Measurements from ENCODE around the gene ZNF578. TPM values are rescaled to one million over a fixed set of nuclear protein-coding genes. Genes with fewer than 3 reads are reported as not detected.

The ZNF578 gene
- 3.4 and 3.8 TPM in 2 replicates for total RNA-seq
- polyA plus RNA-seq, result 2.6 and 3.1 TPM in 2 replicates

DNA sequence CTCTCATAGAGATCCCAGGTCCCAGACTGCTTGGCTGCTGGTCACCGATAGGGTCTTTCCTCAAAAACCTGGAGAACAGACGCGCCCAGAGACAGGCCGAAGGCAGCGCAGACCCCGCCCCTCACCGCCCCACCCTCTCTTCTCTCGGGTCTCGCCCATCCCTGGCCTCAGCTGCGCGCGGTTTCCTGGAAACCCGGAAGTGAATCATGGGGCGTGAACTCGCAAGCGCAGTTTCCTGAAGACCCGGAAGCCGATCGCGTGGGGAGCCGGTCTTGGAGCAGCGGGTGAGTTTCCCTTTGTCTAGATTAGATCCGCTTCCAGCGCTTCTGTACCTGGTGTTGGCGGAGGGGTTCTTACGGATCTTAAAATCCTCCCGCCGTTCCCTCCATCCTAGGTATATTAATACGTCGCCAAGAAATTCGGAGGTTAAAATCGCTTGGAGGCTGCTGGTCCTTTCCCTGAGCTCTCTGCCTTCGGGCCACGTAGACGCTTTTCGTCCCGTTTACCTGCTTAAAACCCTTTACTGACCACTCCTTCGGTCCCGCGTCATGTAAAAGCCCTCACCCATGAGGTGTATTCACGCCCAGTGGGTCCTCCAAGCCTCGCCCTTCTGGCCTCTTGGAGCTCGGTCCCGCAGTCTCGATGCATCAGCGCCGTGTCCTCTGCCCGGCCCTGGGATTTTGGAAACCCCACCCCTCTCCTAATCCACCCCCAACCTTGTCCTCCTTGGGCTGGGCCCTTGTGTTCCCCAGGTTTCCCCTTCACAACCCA, at the start of gene ZNF578:
ZNF578 (plus strand) TSS at position 230 of the 771 bp plus-strand sequence. CDS start 48,293 bp downstream, outside the sequence.
- H3K9me3 ChIP-seq (ENCODE audit: low read depth), result no peaks in the 10 kb centered on the region
- peak; percentile 81 to 92 for DNase-seq (ENCODE audit: low read depth in 1 of 2, low spot score in 1 of 2)
- no peaks in the 10 kb centered on the region for H3K27me3 ChIP-seq
- no peaks in the 10 kb centered on the region for H3K36me3 ChIP-seq
- no peak within 1 kb of the TSS for H3K27ac ChIP-seq
- H3K4me1 ChIP-seq (ENCODE audit: low read depth), result no peaks in the 10 kb centered on the region
- TF ChIP-seq, protein P1, sequence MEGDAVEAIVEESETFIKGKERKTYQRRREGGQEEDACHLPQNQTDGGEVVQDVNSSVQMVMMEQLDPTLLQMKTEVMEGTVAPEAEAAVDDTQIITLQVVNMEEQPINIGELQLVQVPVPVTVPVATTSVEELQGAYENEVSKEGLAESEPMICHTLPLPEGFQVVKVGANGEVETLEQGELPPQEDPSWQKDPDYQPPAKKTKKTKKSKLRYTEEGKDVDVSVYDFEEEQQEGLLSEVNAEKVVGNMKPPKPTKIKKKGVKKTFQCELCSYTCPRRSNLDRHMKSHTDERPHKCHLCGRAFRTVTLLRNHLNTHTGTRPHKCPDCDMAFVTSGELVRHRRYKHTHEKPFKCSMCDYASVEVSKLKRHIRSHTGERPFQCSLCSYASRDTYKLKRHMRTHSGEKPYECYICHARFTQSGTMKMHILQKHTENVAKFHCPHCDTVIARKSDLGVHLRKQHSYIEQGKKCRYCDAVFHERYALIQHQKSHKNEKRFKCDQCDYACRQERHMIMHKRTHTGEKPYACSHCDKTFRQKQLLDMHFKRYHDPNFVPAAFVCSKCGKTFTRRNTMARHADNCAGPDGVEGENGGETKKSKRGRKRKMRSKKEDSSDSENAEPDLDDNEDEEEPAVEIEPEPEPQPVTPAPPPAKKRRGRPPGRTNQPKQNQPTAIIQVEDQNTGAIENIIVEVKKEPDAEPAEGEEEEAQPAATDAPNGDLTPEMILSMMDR (IDR thresholded peaks at IDR 0.05; ENCODE audit: low read depth, low read length), result no peak
- peak within 1 kb of the TSS; percentile 53 for H3K4me3 ChIP-seq

DNA sequence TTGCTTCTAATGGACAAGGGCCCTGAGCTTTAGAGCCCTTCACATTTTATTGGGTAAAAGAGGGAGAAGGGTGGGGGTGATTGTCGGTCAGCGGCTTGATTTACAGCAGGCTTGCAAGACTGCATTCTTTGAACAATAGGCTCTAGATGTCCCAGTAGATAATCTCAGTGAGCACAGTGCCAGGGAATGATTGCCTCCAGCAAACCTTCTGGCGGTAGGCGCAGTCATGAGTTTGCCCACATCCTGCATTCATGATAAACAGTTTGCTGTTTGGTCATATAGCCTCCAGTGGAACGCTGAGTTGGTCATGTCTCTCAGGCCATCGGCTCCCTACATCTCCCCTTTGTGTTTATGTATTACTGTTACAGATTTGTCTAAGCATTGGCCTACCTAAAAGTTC, 43.1 kb upstream of the ZNF578 start:
- H3K36me3 ChIP-seq, result peaks cover 25% of the 10 kb centered on the region
- TF ChIP-seq, protein P1 (IDR thresholded peaks at IDR 0.05; ENCODE audit: low read depth, low read length), result no peak
- DNase-seq (ENCODE audit: low read depth in 1 of 2, low spot score in 1 of 2), result no peak
- no peaks in the 10 kb centered on the region for H3K4me1 ChIP-seq (ENCODE audit: low read depth)
- H3K27ac ChIP-seq, result no peak overlapping the region
- no peaks in the 10 kb centered on the region for H3K9me3 ChIP-seq (ENCODE audit: low read depth)
- no peak overlapping the region for H3K4me3 ChIP-seq
- H3K27me3 ChIP-seq, result no peaks in the 10 kb centered on the region

DNA sequence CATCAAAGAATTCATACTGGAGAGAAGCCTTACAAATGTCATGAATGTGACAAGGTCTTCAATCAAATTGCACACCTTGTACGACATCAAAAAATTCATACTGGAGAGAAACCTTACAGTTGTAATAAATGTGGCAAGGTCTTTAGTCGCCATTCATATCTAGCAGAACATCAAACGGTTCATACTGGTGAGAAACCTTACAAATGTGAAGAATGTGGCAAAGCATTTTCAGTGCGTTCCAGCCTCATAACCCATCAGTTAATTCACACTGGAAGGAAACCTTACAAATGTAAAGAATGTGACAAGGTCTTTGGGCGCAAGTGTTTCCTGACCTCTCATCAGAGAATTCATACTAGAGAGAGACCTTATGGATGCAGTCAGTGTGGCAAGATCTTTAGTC, 37.6 kb upstream of the ZNF578 start:
- H3K27ac ChIP-seq, result no peak overlapping the region
- H3K36me3 ChIP-seq, result peaks cover 5% of the 10 kb centered on the region
- H3K27me3 ChIP-seq, result no peaks in the 10 kb centered on the region
- H3K4me3 ChIP-seq, result no peak overlapping the region
- DNase-seq (ENCODE audit: low read depth in 1 of 2, low spot score in 1 of 2), result no peak
- no peaks in the 10 kb centered on the region for H3K4me1 ChIP-seq (ENCODE audit: low read depth)
- H3K9me3 ChIP-seq (ENCODE audit: low read depth), result no peaks in the 10 kb centered on the region
- TF ChIP-seq, protein P1 (IDR thresholded peaks at IDR 0.05; ENCODE audit: low read depth, low read length), result no peak

DNA sequence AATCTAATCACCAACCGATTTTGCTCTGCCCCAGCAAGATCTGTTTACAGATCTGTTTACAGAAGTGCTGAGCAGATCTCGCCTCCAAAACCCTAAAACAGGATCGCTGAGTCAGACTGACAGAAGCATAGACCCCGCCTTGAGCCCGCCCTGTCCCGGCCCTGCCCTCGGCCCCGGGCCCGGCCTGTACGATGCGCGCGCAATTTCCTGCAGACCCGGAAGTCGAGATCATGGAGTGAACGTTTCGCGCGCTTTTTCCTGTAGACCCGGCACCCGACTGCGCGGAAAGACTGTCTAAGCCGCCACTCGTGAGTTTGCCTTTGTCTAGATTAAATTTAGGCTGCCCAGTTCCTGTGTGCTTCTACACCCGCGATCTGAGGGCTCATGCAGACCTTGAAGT, 24.4 kb upstream of the ZNF578 start, which contains the start of gene ZNF534:
ZNF534 (plus strand) TSS at position 212 of the 400 bp plus-strand sequence. CDS start 2,327 bp downstream, outside the sequence.
- Histone ChIP-seq H3K4me3 (no peak within 1 kb of the TSS), H3K36me3 (no peaks in the 10 kb centered on the region), H3K9me3 (ENCODE audit: low read depth) (no peaks in the 10 kb centered on the region), H3K27ac (no peak within 1 kb of the TSS), H3K4me1 (ENCODE audit: low read depth) (no peaks in the 10 kb centered on the region), H3K27me3 (no peaks in the 10 kb centered on the region)
- TF ChIP-seq, protein P1 (IDR thresholded peaks at IDR 0.05; ENCODE audit: low read depth, low read length), result no peak
- no peak for DNase-seq (ENCODE audit: low read depth in 1 of 2, low spot score in 1 of 2)

DNA sequence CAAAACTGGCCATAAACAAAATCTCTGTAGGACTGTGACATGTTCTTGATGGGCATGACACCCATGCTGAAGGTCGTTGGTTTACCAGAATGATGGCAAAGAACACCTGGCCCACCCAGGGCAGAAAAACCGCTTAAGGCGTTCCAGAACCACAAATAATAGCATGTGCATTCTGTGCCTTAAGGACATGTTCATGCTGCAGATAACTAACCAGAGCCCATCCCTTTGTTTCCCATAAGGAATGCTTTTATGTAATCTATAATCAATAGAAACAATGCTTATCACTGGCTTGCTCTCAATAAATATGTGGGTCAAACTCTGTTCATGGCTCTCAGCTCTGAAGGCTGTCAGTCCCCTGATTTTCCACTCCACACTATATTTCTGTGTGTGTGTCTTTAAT, 11.2 kb upstream of the ZNF578 start:
- Histone ChIP-seq H3K9me3 (ENCODE audit: low read depth) (no peaks in the 10 kb centered on the region), H3K27ac (no peak overlapping the region), H3K27me3 (no peaks in the 10 kb centered on the region), H3K36me3 (no peaks in the 10 kb centered on the region), H3K4me3 (no peak overlapping the region), H3K4me1 (ENCODE audit: low read depth) (no peaks in the 10 kb centered on the region)
- DNase-seq (ENCODE audit: low read depth in 1 of 2, low spot score in 1 of 2), result no peak
- TF ChIP-seq, protein P1 (IDR thresholded peaks at IDR 0.05; ENCODE audit: low read depth, low read length), result no peak
